GM23338 (cell line): ENCODE results near the gene SYNPO2. TPM values are rescaled to one million over a fixed set of nuclear protein-coding genes. Genes with fewer than 3 reads are reported as not detected.

Experiments
- ATAC-seq: fragments of 200-7000 bp; cut with Tn5 transposase; 3 replicates; pipeline ENCODE4 v1.9.1; 2020
- DNase-seq: peaks from one replicate; pipeline ENCODE4 v3.0.0-alpha.2; 2015; ENCODE audit warnings: low spot score
- H2AFZ ChIP-seq: fragments of 200-600 bp; sonication (generic); 2 replicates; pipeline ENCODE4 v1.8.0; 2016; ENCODE audit warnings: antibody characterized with exemption, mild to moderate bottlenecking, moderate library complexity
- H3F3A ChIP-seq: fragments of 200-600 bp; sonication (generic); replicated peaks from 2 replicates; pipeline ENCODE4 v1.8.0; 2017; ENCODE audit warnings: antibody characterized with exemption, mixed run types, low read depth
- H3K27ac ChIP-seq: fragments of 200-600 bp; sonication (generic); 2 replicates; pipeline ENCODE4 v1.6.1; 2016; ENCODE audit warnings: low read depth
- H3K27me3 ChIP-seq: fragments of 200-600 bp; sonication (generic); 2 replicates; pipeline ENCODE4 v1.8.0; 2016; ENCODE audit warnings: mild to moderate bottlenecking, mixed run types, moderate library complexity; ENCODE audit not compliant: insufficient read depth
- H3K36me3 ChIP-seq: fragments of 200-600 bp; sonication (generic); 2 replicates; pipeline ENCODE4 v1.8.0; 2016; ENCODE audit warnings: mild to moderate bottlenecking; ENCODE audit not compliant: insufficient read depth
- H3K4me1 ChIP-seq: fragments of 200-600 bp; sonication (generic); 2 replicates; pipeline ENCODE4 v1.8.0; 2016; ENCODE audit warnings: mild to moderate bottlenecking, moderate library complexity; ENCODE audit not compliant: insufficient read depth
- H3K4me2 ChIP-seq: fragments of 200-600 bp; sonication (generic); 2 replicates; pipeline ENCODE4 v1.7.1; 2017; ENCODE audit warnings: mixed run types
- H3K4me3 ChIP-seq: fragments of 200-600 bp; sonication (generic); 2 replicates; pipeline ENCODE4 v1.6.1; 2016; ENCODE audit warnings: mixed run types
- H3K79me2 ChIP-seq: fragments of 200-600 bp; sonication (generic); replicated peaks from 2 replicates; pipeline ENCODE4 v1.8.0; 2017; ENCODE audit warnings: mild to moderate bottlenecking; ENCODE audit not compliant: insufficient read depth
- H3K9me2 ChIP-seq: fragments of 200-600 bp; sonication (generic); 2 replicates; pipeline ENCODE4 v1.8.0; 2017; ENCODE audit not compliant: insufficient read depth
- H4K20me1 ChIP-seq: fragments of 200-600 bp; sonication (generic); replicated peaks from 2 replicates; pipeline ENCODE4 v1.8.0; 2017; ENCODE audit warnings: mild to moderate bottlenecking; ENCODE audit not compliant: insufficient read depth
- H3K27ac Mint-ChIP-seq: 2 replicates; pipeline ENCODE4 v1.8.0; 2020; ENCODE audit warnings: inconsistent platforms, mild to moderate bottlenecking, moderate library complexity, mixed read lengths
- H3K27me3 Mint-ChIP-seq: 3 replicates; pipeline ENCODE4 v1.8.0; 2022; ENCODE audit warnings: low read depth, mild to moderate bottlenecking, moderate library complexity, mixed read lengths, inconsistent platforms; ENCODE audit not compliant: insufficient read depth, poor library complexity
- H3K36me3 Mint-ChIP-seq: 3 replicates; pipeline ENCODE4 v1.8.0; 2021; ENCODE audit warnings: low read depth, mild to moderate bottlenecking, inconsistent platforms, moderate library complexity, mixed read lengths
- H3K4me1 Mint-ChIP-seq: 3 replicates; pipeline ENCODE4 v1.8.0; 2020; ENCODE audit warnings: mild to moderate bottlenecking, inconsistent platforms, mixed read lengths
- H3K4me3 Mint-ChIP-seq: 3 replicates; pipeline ENCODE4 v1.8.0; 2021; ENCODE audit warnings: moderate library complexity, mild to moderate bottlenecking, inconsistent platforms, mixed read lengths
- H3K9me3 Mint-ChIP-seq: 3 replicates; pipeline ENCODE4 v1.8.0; 2020; ENCODE audit warnings: moderate library complexity, mild to moderate bottlenecking, inconsistent platforms, mixed read lengths
- CREB1 ChIP-seq: fragments of 250-450 bp; sonication (Bioruptor Pico); IDR thresholded peaks from 2 replicates; pipeline ENCODE4 v1.5.0; 2020; ENCODE audit warnings: low read depth, mild to moderate bottlenecking, moderate library complexity
- ETS1 ChIP-seq: IDR thresholded peaks from 2 replicates; pipeline ENCODE4 v1.6.1; 2016; ENCODE audit warnings: antibody characterized with exemption
- EZH2 ChIP-seq: fragments of 200-600 bp; sonication (generic); IDR thresholded peaks from one replicate; pipeline ENCODE4 v1.8.0; 2017; ENCODE audit warnings: antibody characterized with exemption, mild to moderate bottlenecking, low read depth; ENCODE audit not compliant: unreplicated experiment
- EZH2phosphoT487 ChIP-seq: fragments of 200-600 bp; sonication (generic); IDR thresholded peaks from one replicate; pipeline ENCODE4 v1.8.1; 2018; ENCODE audit warnings: antibody characterized with exemption; ENCODE audit not compliant: unreplicated experiment
- POLR2AphosphoS5 ChIP-seq: IDR thresholded peaks from 2 replicates; pipeline ENCODE4 v1.6.1; 2016; ENCODE audit warnings: antibody characterized with exemption, low read depth
- REST ChIP-seq: IDR thresholded peaks from one replicate; pipeline ENCODE4 v1.6.1; 2018; ENCODE audit warnings: antibody characterized with exemption; ENCODE audit not compliant: unreplicated experiment
- ZNF462 ChIP-seq: fragments of 250-450 bp; sonication (Bioruptor Pico); IDR thresholded peaks from 2 replicates; pipeline ENCODE4 v1.5.0; 2020; ENCODE audit warnings: mild to moderate bottlenecking, moderate library complexity
- polyA plus RNA-seq: library from polyadenylated mRNA; unstranded; fragments of >200 nt; fragmentation: Nextera tagmentation; extraction: Ambion mirVana; gene quantifications from 2 replicates; pipeline ENCODE4 v1.2.1, GENCODE V29; 2016
- total RNA-seq: library from RNA; depleted of rRNA; stranded (reverse); fragments of >200 nt; shearing (Covaris generic); gene quantifications from 2 replicates; pipeline ENCODE4 v1.2.3, GENCODE V29; 2014

SYNPO2 gene
- total and polyA plus RNA-seq, 2 experiments from 2014 or later, result 2.1 to 3.4 TPM

GRCh38 chr4:118915468-118915867, 26.8 kb downstream of the SYNPO2 start (continued):
- TF ChIP-seq REST, result no peak

- H3F3A ChIP-seq, result no peaks in the 10 kb centered on the region
- no peak overlapping the region; the same call in 1 of the 2 replicates for H2AFZ ChIP-seq
- Mint-ChIP-seq H3K36me3 (no peaks in the 10 kb centered on the region), H3K27me3 (no peaks in the 10 kb centered on the region), H3K27ac (no peak overlapping the region), H3K9me3 (no peaks in the 10 kb centered on the region), H3K4me3 (no peak overlapping the region), H3K4me1 (no peaks in the 10 kb centered on the region)
- no peaks in the 10 kb centered on the region for H4K20me1 ChIP-seq
- no peak for ATAC-seq
- H3K4me1 ChIP-seq, result no peaks in the 10 kb centered on the region
- H3K9me2 ChIP-seq, result no peaks in the 10 kb centered on the region
- no peak overlapping the region for H3K4me3 ChIP-seq
- DNase-seq, result no peak
- H3K36me3 ChIP-seq, result no peaks in the 10 kb centered on the region
- H3K27me3 ChIP-seq, result no peaks in the 10 kb centered on the region
- no peak overlapping the region for H3K4me2 ChIP-seq
- no peaks in the 10 kb centered on the region for H3K79me2 ChIP-seq
- H3K27ac ChIP-seq, result no peak overlapping the region
- TF ChIP-seq POLR2AphosphoS5 (no peak), REST (no peak), EZH2 (no peak), CREB1 (no peak), ZNF462 (no peak), EZH2phosphoT487 (no peak), ETS1 (no peak)
Measured at GRCh38 chr4:118916691-118917289, 28.1 kb downstream of the SYNPO2 start.
